ENCODE measurements around the gene HIPK1.

Gene HIPK1

GRCh38 chr1:113980110-113980509, 51.0 kb downstream of the HIPK1 start:
- Histone ChIP-seq H3K4me3 (peak overlapping the region; percentile 39 to 46), H3K4me1 (peaks cover 11 to 82% (median 51%) of the 10 kb centered on the region in 4 donors), H3K27me3 (no peaks in the 10 kb centered on the region), H3K9me3 (no peaks in the 10 kb centered on the region), H3K36me3 (peaks cover 0 to 3% (median 0%) of the 10 kb centered on the region in 3 donors), H3K27ac (peak overlapping the region; percentile 79 to 84)
- intact Hi-C loops (cut with DNase I; ENCODE audit: low total_unique reads), result no loop called here
- peak; percentile 58 to 74 for DNase-seq
- no peak for TF ChIP-seq CTCF (IDR thresholded peaks at IDR 0.05)

- H3K27me3 ChIP-seq, result no peaks in the 10 kb centered on the region
- TF ChIP-seq CTCF (IDR thresholded peaks at IDR 0.05), result no peak
- peak overlapping the region; percentile 40 to 49 for H3K4me3 ChIP-seq
- H3K36me3 ChIP-seq, result no peaks in the 10 kb centered on the region
- H3K9me3 ChIP-seq, result no peaks in the 10 kb centered on the region
- peaks cover 5 to 62% (median 37%) of the 10 kb centered on the region in 4 donors for H3K4me1 ChIP-seq
- peak overlapping the region; percentile 79 to 84 for H3K27ac ChIP-seq
- intact Hi-C loops (cut with DNase I; ENCODE audit: low total_unique reads), result no loop called here
- DNase-seq, result peak; percentile 85 to 88
Measured at GRCh38 chr1:113981962-113982931, 53.1 kb downstream of the HIPK1 start.

- Histone ChIP-seq H3K27ac (peak overlapping the region; percentile 79 to 84), H3K4me1 (peaks cover 5 to 62% (median 37%) of the 10 kb centered on the region in 4 donors), H3K36me3 (no peaks in the 10 kb centered on the region), H3K4me3 (peak overlapping the region; percentile 40 to 49), H3K9me3 (no peaks in the 10 kb centered on the region), H3K27me3 (no peaks in the 10 kb centered on the region)
- intact Hi-C loops (cut with DNase I; ENCODE audit: low total_unique reads), result no loop called here
- TF ChIP-seq CTCF (IDR thresholded peaks at IDR 0.05), result no peak
- no peak for DNase-seq
Measured at GRCh38 chr1:113982949-113983348, 53.8 kb downstream of the HIPK1 start.

GRCh38 chr1:113983391-113983790, 54.3 kb downstream of the HIPK1 start:
- no peak for TF ChIP-seq CTCF (IDR thresholded peaks at IDR 0.05)
- Histone ChIP-seq H3K4me1 (peaks cover 5 to 60% (median 37%) of the 10 kb centered on the region in 4 donors), H3K9me3 (no peaks in the 10 kb centered on the region), H3K36me3 (no peaks in the 10 kb centered on the region), H3K27me3 (no peaks in the 10 kb centered on the region), H3K4me3 (peak overlapping the region; percentile 40 to 49), H3K27ac (peak overlapping the region; percentile 79 to 84)
- DNase-seq, result no peak
- intact Hi-C loops (cut with DNase I; ENCODE audit: low total_unique reads), result no loop called here

- TF ChIP-seq CTCF (IDR thresholded peaks at IDR 0.05), result no peak
- H3K27me3 ChIP-seq, result no peaks in the 10 kb centered on the region
- H3K36me3 ChIP-seq, result no peaks in the 10 kb centered on the region
- no peaks in the 10 kb centered on the region for H3K9me3 ChIP-seq
- intact Hi-C loops (cut with DNase I; ENCODE audit: low total_unique reads), result no loop called here
- no peak overlapping the region for H3K4me3 ChIP-seq
- peaks cover 5 to 55% (median 35%) of the 10 kb centered on the region in 4 donors for H3K4me1 ChIP-seq
- H3K27ac ChIP-seq, result peak overlapping the region; percentile 79 to 84
- DNase-seq, result no peak
Measured at GRCh38 chr1:113983826-113984225, 54.7 kb downstream of the HIPK1 start.
